MCF 10A (cell line): Measurements from ENCODE around the gene GUCY2D. TPM values are rescaled to one million over a fixed set of nuclear protein-coding genes. Genes with fewer than 3 reads are reported as not detected.
A peak's percentile ranks its signal among the peaks of the same experiment; 100 is the strongest.

Source experiments
- BruUV-seq: library from RNA; stranded (reverse); fragments of 400-500 nt; replicated peaks from 2 replicates; lab custom pipeline; 2021; lab: Mats Ljungman, UMichigan
- CTCF ChIA-PET: fragments of 300-600 bp; sonication (Branson Sonifier 250); formaldehyde crosslinking; extraction: SDS; loops from one replicate; lab custom pipeline; 2021; ENCODE audit warnings: antibody characterized with exemption, inconsistent platforms; lab: Yijun Ruan, JAX
- POLR2A ChIA-PET: fragments of 300-600, 350-650 bp; sonication (Branson Sonifier 250); formaldehyde crosslinking; extraction: SDS; loops from one replicate; lab custom pipeline; 2020; ENCODE audit warnings: antibody characterized with exemption, inconsistent platforms; lab: Yijun Ruan, JAX
- DNase-seq: peaks from one replicate; pipeline ENCODE4 v3.0.0-alpha.2; 2018; ENCODE audit not compliant: unreplicated experiment
- H3K27ac Mint-ChIP-seq: one replicate; pipeline ENCODE4 v1.8.0; 2022; ENCODE audit warnings: mild to moderate bottlenecking, low read depth, mixed read lengths; ENCODE audit not compliant: unreplicated experiment
- H3K27me3 Mint-ChIP-seq: one replicate; pipeline ENCODE4 v1.8.0; 2022; ENCODE audit warnings: mixed read lengths; ENCODE audit not compliant: insufficient read depth, unreplicated experiment
- H3K36me3 Mint-ChIP-seq: one replicate; pipeline ENCODE4 v1.8.0; 2022; ENCODE audit warnings: mild to moderate bottlenecking, moderate library complexity, mixed read lengths; ENCODE audit not compliant: insufficient read depth, unreplicated experiment
- H3K4me1 Mint-ChIP-seq: one replicate; pipeline ENCODE4 v1.8.0; 2022; ENCODE audit warnings: mixed read lengths; ENCODE audit not compliant: insufficient read depth, unreplicated experiment
- H3K4me3 Mint-ChIP-seq: one replicate; pipeline ENCODE4 v1.8.0; 2022; ENCODE audit warnings: mild to moderate bottlenecking, moderate library complexity, mixed read lengths; ENCODE audit not compliant: unreplicated experiment
- H3K9me3 Mint-ChIP-seq: one replicate; pipeline ENCODE4 v1.8.0; 2022; ENCODE audit warnings: mixed read lengths; ENCODE audit not compliant: unreplicated experiment
- CTCF ChIP-seq: fragments of 200-600 bp; IDR thresholded peaks from one replicate; pipeline ENCODE4 v1.8.0; 2022; ENCODE audit warnings: antibody characterized with exemption, mild to moderate bottlenecking; ENCODE audit not compliant: unreplicated experiment
- intact Hi-C: fragments of 100-400 bp; cut with micrococcal nuclease; formaldehyde crosslinking; loops from 2 replicates; pipeline ENCODE4 v1.14.1; 2022
- total RNA-seq: library from RNA; stranded (reverse); gene quantifications from 2 replicates; pipeline ENCODE4 v1.2.3, GENCODE V29; 2022

Gene GUCY2D
- total RNA-seq, 1 experiment from 2014 or later, result not detected

- Mint-ChIP-seq H3K9me3 (no peaks in the 10 kb centered on the region), H3K36me3 (peaks cover 7% of the 10 kb centered on the region), H3K27ac (peak overlapping the region; percentile 95), H3K27me3 (no peaks in the 10 kb centered on the region), H3K4me3 (no peak overlapping the region), H3K4me1 (peaks cover 52% of the 10 kb centered on the region)
- BruUV-seq, result no TSS peak
- no peak for TF ChIP-seq CTCF
- DNase-seq, result no peak
- ChIA-PET CTCF (interaction anchor here (0.6 to 11.4 kb wide), 13 partner anchors 13 to 1859 kb away, joined by 3 to 167 read pairs (median 5); partner anchors contain the start of gene ALOX15B), POLR2A (interaction anchor here (0.7 to 6.4 kb wide), 19 partner anchors 13 to 535 kb away, joined by 3 to 155 read pairs (median 6); partner anchors contain the start of genes ALOX15B, ALOXE3, CNTROB and CTC1)
- intact Hi-C loops, result no loop called here
Measured at GRCh38 chr17:8018436-8018835, 16.0 kb downstream of the GUCY2D start.

DNA sequence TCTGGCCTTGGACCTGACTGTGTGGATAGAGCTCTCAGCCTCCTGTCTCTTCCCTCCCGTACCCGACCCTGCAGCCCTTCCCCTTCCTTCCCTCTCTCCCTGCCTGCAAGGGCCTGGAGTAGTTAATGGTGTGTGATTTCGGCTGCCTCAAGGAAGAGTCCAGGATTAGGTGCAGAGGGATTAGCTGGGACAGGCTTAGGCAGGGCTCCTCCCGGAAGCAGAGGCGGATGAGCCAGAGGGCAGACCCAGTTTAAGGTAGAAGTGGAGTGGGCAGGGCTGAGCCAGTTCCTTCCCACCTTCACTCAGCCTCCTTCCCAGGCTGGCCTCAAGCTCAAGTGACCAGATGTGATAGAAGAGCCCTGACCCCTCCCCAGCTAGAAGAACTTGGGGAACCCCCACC lies 16.8 kb downstream of the GUCY2D start:
- DNase-seq, result peak; percentile 88
- no peak for TF ChIP-seq CTCF
- no peaks in the 10 kb centered on the region for H3K27me3 Mint-ChIP-seq

GRCh38 chr17:8019665-8020650 lies 17.5 kb downstream of the GUCY2D start:
- CTCF ChIA-PET, result interaction anchor here (0.7 to 11.4 kb wide), 7 partner anchors 11 to 59 kb away, joined by 3 to 167 read pairs (median 14); partner anchors contain the start of gene ALOX15B
- Mint-ChIP-seq H3K27ac (peak overlapping the region; percentile 95), H3K4me3 (peak overlapping the region; percentile 68), H3K27me3 (no peaks in the 10 kb centered on the region), H3K4me1 (peaks cover 58% of the 10 kb centered on the region), H3K36me3 (peaks cover 3% of the 10 kb centered on the region), H3K9me3 (no peaks in the 10 kb centered on the region)
- POLR2A ChIA-PET, result interaction anchor here (0.5 to 6.4 kb wide), 17 partner anchors 10 to 737 kb away, joined by 3 to 155 read pairs (median 3); partner anchors contain the start of genes ALOX15B, CNTROB, CTC1 and MPDU1
- TSS peak; percentile 75 for BruUV-seq
- DNase-seq, result peak; percentile 95
- intact Hi-C loops, result no loop called here
- TF ChIP-seq CTCF, result no peak

More for the DNA sequence above, 16.8 kb downstream of the GUCY2D start:
- Mint-ChIP-seq H3K4me1 (peaks cover 53% of the 10 kb centered on the region), H3K4me3 (peak overlapping the region; percentile 68), H3K9me3 (no peaks in the 10 kb centered on the region), H3K27ac (peak overlapping the region; percentile 95), H3K36me3 (peaks cover 7% of the 10 kb centered on the region)
- BruUV-seq, result no TSS peak
- POLR2A ChIA-PET, result interaction anchor here (0.5 to 6.4 kb wide), 16 partner anchors 9 to 736 kb away, joined by 3 to 155 read pairs (median 6); partner anchors contain the start of genes ALOX15B, BORCS6, CNTROB and CTC1
- CTCF ChIA-PET, result interaction anchor here (0.7 to 11.4 kb wide), 6 partner anchors 12 to 128 kb away, joined by 4 to 167 read pairs (median 24); partner anchors contain the start of gene ALOX15B
- intact Hi-C loops, result no loop called here
